ENCODE results near the gene TSKU.

GRCh38 chr11:76798671-76799065 is 15.5 kb downstream of the TSKU start:
- TF ChIP-seq CTCF (IDR thresholded peaks at IDR 0.05) (no peak), POLR2A (IDR thresholded peaks at IDR 0.05) (no peak), POLR2AphosphoS5 (IDR thresholded peaks at IDR 0.05) (no peak)
